Esophagus squamous epithelium (tissue), 5 donors: ENCODE data around the gene SLCO2B1. TPM values are rescaled to one million over a fixed set of nuclear protein-coding genes. Genes with fewer than 3 reads are reported as not detected.

ENCODE experiments used
- DNase-seq: peaks from one replicate; lab custom pipeline; 2025; lab: John Stamatoyannopoulos, UW
- H3K27ac ChIP-seq, 4 donors: fragments of 200-600 bp; sonication (generic); one replicate each; pipeline ENCODE4 v1.5.1; 2016 to 2019; ENCODE audit warnings: mild to moderate bottlenecking in 1 of 4
- H3K27me3 ChIP-seq, 4 donors: fragments of 200-600 bp; sonication (generic); 1 replicate in 3 of 4; 2 replicates in 1 of 4; pipeline versions ENCODE4 v1.5.1 to v1.6.0; 2017 to 2021; ENCODE audit warnings: antibody characterized with exemption in 1 of 4
- H3K36me3 ChIP-seq, 3 donors: fragments of 200-600 bp; sonication (generic); one replicate each; pipeline ENCODE4 v1.5.1; 2016 to 2019
- H3K4me1 ChIP-seq, 3 donors: fragments of 200-600 bp; sonication (generic); one replicate each; pipeline ENCODE4 v1.5.1; 2017 to 2019
- H3K4me3 ChIP-seq, 4 donors: fragments of 200-600 bp; sonication (generic); 1 replicate in 3 of 4; 2 replicates in 1 of 4; pipeline ENCODE4 v1.5.1; 2016 to 2019; ENCODE audit warnings: mild to moderate bottlenecking in 2 of 4, moderate library complexity in 1 of 4
- H3K9me3 ChIP-seq, 3 donors: fragments of 200-600 bp; sonication (generic); one replicate each; pipeline ENCODE4 v1.5.1; 2016 to 2019
- POLR2A ChIP-seq, 4 donors: fragments of 450-650 bp; IDR thresholded peaks; one replicate each; pipeline ENCODE4 v1.6.1; 2017; ENCODE audit warnings: antibody characterized with exemption in 4 of 4, mild to moderate bottlenecking in 4 of 4, moderate library complexity in 3 of 4
- WGBS, 2 donors: methylation state at CpG; one replicate each; pipeline ENCODE4 v1.1.5; 2018; 5-methylcytosine and 5-hydroxymethylcytosine counted together
- intact Hi-C: fragments of 100-400 bp; cut with DNase I; formaldehyde crosslinking; loops from one replicate; pipeline ENCODE4 v1.15.0; 2022
- total RNA-seq, 4 donors: library from RNA; depleted of rRNA; stranded (reverse); fragments of >200 nt; gene quantifications; one replicate each; pipeline ENCODE4 v1.1.0, GENCODE V29; 2016
- TF ChIP-seq, protein P1 (sequence below), 6 experiments: fragments of 450-650 bp in 4 of 6; fragments of 200-600 bp in 2 of 6; sonication (generic) in 2 of 6; IDR thresholded peaks; one replicate each; pipeline ENCODE4 v1.5.1; 2016 to 2019; ENCODE audit warnings: antibody characterized with exemption in 6 of 6, mild to moderate bottlenecking in 4 of 6, moderate library complexity in 4 of 6
- donor health status: DM: yes; HTN: yes; CAD: no.

Gene SLCO2B1
- total RNA-seq, 4 donors from 2014 or later = 3.6 to 35.7 (median 16.1) TPM

DNA sequence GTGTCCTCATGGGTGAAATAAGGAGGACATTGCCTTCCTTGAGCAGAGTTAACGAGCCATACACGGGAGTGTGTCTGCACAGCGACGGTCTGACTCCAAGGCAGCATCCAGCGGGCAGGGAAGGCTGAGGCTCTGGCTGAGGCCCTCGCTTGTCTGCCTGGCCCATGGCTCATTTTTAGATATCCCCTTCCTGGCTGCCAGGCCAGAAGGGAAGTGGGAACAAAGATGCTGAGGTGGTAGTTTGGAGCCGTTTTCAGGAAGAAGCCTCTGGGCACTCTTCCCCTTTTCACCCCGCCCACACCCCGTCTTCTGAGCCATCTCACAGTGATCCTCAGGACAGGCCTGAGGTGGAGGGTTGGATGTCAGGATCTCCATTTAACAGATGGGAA, 3.0 kb upstream of the SLCO2B1 start:
- H3K36me3 ChIP-seq = no peaks in the 10 kb centered on the region
- no peak overlapping the region for H3K4me3 ChIP-seq
- H3K4me1 ChIP-seq = peaks cover 27 to 83% (median 29%) of the 10 kb centered on the region in 3 donors
- no peaks in the 10 kb centered on the region for H3K9me3 ChIP-seq
- WGBS, 2 donors = 45 to 64% methylated on average over 6 of the region's 9 CpGs
- H3K27ac ChIP-seq = peak overlapping the region in 2 of 4 donors; percentile 36 to 41
- DNase-seq = no peak
- H3K27me3 ChIP-seq = no peaks in the 10 kb centered on the region
- TF ChIP-seq POLR2A (IDR thresholded peaks at IDR 0.05) = no peak
- TF ChIP-seq, protein P1, sequence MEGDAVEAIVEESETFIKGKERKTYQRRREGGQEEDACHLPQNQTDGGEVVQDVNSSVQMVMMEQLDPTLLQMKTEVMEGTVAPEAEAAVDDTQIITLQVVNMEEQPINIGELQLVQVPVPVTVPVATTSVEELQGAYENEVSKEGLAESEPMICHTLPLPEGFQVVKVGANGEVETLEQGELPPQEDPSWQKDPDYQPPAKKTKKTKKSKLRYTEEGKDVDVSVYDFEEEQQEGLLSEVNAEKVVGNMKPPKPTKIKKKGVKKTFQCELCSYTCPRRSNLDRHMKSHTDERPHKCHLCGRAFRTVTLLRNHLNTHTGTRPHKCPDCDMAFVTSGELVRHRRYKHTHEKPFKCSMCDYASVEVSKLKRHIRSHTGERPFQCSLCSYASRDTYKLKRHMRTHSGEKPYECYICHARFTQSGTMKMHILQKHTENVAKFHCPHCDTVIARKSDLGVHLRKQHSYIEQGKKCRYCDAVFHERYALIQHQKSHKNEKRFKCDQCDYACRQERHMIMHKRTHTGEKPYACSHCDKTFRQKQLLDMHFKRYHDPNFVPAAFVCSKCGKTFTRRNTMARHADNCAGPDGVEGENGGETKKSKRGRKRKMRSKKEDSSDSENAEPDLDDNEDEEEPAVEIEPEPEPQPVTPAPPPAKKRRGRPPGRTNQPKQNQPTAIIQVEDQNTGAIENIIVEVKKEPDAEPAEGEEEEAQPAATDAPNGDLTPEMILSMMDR (IDR thresholded peaks at IDR 0.05) = no peak
- intact Hi-C loops = no loop called here

DNA sequence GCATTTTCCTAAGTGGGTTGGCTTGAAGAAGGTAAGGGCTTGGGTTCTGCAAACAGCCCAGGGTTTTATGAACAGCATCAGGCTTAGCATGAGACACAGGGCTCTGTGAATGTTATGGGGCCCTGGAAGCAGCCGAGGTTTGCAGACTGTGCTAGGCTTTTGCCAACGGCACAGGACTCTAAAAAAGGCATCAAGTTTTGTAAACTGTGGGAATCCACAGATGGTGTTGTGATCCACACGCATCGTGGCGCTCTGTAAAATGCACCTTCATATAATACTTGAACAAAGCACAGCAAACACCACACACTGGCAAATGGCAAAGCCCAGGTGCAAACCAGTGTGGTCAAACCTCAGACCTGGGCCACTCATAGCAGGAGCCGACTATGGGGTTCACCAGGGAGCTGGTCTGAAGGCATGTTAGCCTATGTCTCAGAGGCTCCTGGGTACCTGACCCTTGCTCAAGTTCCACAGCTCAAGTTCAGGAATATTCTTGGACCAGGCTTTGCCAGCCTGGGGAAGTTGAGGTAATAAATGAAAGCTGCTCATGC, 2.4 kb upstream of the SLCO2B1 start:
- Histone ChIP-seq H3K27me3 (no peaks in the 10 kb centered on the region), H3K27ac (no peak overlapping the region), H3K36me3 (no peaks in the 10 kb centered on the region), H3K4me1 (peaks cover 27 to 82% (median 27%) of the 10 kb centered on the region in 3 donors), H3K4me3 (no peak overlapping the region), H3K9me3 (no peaks in the 10 kb centered on the region)
- WGBS, 2 donors = 72 to 75% methylated on average over 2 to 6 of the region's 6 CpGs
- TF ChIP-seq, protein P1 (IDR thresholded peaks at IDR 0.05) = no peak
- TF ChIP-seq POLR2A (IDR thresholded peaks at IDR 0.05) = no peak
- intact Hi-C loops = no loop called here
- DNase-seq = no peak

DNA sequence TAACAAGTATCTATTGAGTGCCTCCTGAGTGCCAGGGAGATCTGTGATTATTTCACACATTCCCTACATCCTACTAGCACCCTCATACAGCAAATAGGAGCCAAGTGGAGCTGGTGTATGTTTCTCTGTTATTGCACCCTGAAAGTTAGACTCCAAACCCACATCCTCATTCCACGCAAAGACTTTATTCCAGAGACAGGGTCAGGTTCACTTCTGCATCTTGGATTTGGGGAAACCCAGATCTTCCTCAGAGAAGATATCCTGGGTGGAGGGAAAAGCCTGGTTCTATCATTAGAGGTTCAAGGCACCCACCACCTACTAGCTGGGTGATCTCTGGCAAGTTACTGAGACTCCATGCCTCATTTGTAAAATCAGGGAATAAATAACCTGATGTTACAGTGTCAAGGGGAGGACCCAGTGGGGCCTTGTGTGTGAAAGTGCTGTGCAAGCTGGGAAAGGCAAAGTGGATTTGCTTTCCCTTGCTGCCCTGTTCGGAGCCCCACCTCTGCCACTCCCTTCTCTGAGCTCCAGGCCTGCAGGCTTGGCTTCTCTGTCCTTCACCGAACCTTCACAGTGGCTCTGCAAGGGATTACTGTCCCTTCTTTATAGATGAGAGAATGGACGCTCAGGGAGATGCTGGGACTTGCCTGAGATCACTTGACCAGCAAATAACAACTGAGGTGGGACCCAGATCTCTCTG, 991 bp upstream of the SLCO2B1 start:
- Histone ChIP-seq H3K9me3 (no peaks in the 10 kb centered on the region), H3K4me3 (no peak overlapping the region), H3K4me1 (peaks cover 27 to 74% (median 30%) of the 10 kb centered on the region in 3 donors), H3K36me3 (no peaks in the 10 kb centered on the region), H3K27me3 (no peaks in the 10 kb centered on the region), H3K27ac (peak overlapping the region in 2 of 4 donors; percentile 58 to 62)
- DNase-seq = no peak
- TF ChIP-seq POLR2A (IDR thresholded peaks at IDR 0.05) = no peak
- TF ChIP-seq, protein P1 (IDR thresholded peaks at IDR 0.05) = no peak
- WGBS, 2 donors = 46 to 50% methylated on average over 4 of the region's 4 CpGs
- intact Hi-C loops = no loop called here

DNA sequence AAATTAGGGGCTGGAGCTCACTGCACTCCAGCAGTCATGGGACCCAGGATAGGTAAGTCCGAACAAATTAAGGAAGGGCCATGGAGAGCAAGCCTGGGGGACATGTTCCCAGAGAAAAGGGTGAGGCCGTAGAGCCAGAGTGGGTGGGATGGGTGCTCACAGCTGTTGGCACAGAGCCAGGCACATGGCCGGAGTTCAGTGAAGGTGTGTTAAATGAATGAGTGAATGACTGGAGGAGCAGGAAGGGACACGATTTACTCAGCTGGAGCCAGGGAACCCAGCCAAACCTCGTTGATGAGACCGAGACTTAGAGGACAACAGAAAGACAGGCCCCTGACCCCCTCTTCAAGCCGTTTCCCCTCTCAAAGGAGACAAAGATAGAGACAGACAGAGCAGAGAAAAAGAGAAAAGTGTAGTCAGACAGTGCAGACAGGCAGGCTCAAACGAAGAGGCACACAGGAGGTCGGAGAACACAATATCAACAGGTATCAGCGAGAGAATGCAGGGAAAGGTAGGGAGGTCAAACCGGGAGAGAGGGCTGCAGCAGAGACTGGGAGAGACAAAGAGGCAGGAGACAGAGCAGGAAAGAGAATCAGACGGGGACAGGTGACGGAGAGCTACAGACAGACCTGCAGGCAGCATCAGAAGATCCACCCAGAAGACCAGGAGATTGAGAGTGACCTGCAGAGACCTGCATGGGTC, 590 bp downstream of the SLCO2B1 start:
- DNase-seq = no peak
- WGBS, 2 donors = 31 to 39% methylated on average over 13 of the region's 13 CpGs
- peaks cover 27 to 87% (median 30%) of the 10 kb centered on the region in 3 donors for H3K4me1 ChIP-seq

More for the DNA sequence above, 590 bp downstream of the SLCO2B1 start:
- intact Hi-C loops = no loop called here
- H3K27me3 ChIP-seq = no peaks in the 10 kb centered on the region
- H3K4me3 ChIP-seq = peak overlapping the region in 3 of 4 donors; percentile 24 to 55 (median 37)
- H3K36me3 ChIP-seq = no peaks in the 10 kb centered on the region
- H3K27ac ChIP-seq = peak overlapping the region in 3 of 4 donors; percentile 49 to 62 (median 58)
- H3K9me3 ChIP-seq = no peaks in the 10 kb centered on the region
- TF ChIP-seq, protein P1 (IDR thresholded peaks at IDR 0.05) = no peak
- no peak for TF ChIP-seq POLR2A (IDR thresholded peaks at IDR 0.05)
